ENCODE results near the gene C10orf53.

C10orf53 gene

DNA sequence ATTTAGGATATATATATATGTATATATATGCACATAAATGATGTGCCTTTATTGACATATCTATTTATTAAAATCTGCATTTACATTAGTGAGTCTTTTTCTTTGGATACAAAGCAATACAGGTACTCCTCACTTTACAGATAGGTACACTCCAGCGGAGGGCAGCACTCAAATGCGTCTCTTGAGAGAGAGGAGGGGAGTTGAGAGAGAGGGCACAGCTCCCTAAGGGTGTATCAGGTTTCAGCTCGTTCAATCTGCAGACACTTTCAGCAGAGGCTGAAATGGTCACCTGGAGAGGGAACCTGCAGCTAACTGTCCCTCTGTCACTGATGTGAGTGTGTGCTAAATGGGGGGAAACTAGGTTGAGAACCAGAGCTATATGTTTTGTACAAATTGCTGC is 21.5 kb downstream of the C10orf53 start:
- TF ChIP-seq ISL1 (CRISPR knock-in tag; IDR thresholded peaks at IDR 0.05): no peak
- no peak for TF ChIP-seq OSR1 (CRISPR knock-in tag; IDR thresholded peaks at IDR 0.05)
- ATAC-seq: peak; percentile 41; the same call in 1 of the 3 replicates

DNA sequence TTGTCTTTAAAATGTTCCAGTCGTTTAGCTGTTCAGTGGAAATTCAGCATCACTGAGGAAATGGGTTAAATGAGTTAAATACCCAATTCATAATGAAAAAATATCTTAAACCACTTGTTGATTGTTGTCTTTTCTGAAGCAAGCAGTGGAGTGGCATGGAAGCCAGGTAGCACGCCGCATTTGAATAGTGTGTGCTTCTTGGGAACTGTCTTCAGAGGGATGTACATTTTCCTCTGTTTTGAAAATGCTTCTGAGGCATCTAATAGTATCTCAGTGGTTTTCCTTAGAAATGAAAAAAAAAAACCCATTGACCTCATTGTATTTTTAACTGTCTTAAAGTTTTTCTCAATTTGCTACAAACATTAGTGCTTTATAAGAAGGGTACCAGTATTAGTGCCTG is 28.1 kb downstream of the C10orf53 start:
- TF ChIP-seq CREB5 (CRISPR knock-in tag; IDR thresholded peaks at IDR 0.05; ENCODE audit: low read depth) (no peak), BACH2 (CRISPR knock-in tag; IDR thresholded peaks at IDR 0.05; ENCODE audit: borderline replicate concordance) (no peak), ISL1 (CRISPR knock-in tag; IDR thresholded peaks at IDR 0.05) (no peak), PPARA (CRISPR knock-in tag; IDR thresholded peaks at IDR 0.05; ENCODE audit: borderline replicate concordance) (no peak), ZC3H10 (CRISPR knock-in tag; IDR thresholded peaks at IDR 0.05) (no peak), SNAI2 (CRISPR knock-in tag; IDR thresholded peaks at IDR 0.05) (no peak), RARB (CRISPR knock-in tag; IDR thresholded peaks at IDR 0.05) (no peak), GLIS3 (CRISPR knock-in tag; IDR thresholded peaks at IDR 0.05) (no peak)
- TF ChIP-seq, protein P1, sequence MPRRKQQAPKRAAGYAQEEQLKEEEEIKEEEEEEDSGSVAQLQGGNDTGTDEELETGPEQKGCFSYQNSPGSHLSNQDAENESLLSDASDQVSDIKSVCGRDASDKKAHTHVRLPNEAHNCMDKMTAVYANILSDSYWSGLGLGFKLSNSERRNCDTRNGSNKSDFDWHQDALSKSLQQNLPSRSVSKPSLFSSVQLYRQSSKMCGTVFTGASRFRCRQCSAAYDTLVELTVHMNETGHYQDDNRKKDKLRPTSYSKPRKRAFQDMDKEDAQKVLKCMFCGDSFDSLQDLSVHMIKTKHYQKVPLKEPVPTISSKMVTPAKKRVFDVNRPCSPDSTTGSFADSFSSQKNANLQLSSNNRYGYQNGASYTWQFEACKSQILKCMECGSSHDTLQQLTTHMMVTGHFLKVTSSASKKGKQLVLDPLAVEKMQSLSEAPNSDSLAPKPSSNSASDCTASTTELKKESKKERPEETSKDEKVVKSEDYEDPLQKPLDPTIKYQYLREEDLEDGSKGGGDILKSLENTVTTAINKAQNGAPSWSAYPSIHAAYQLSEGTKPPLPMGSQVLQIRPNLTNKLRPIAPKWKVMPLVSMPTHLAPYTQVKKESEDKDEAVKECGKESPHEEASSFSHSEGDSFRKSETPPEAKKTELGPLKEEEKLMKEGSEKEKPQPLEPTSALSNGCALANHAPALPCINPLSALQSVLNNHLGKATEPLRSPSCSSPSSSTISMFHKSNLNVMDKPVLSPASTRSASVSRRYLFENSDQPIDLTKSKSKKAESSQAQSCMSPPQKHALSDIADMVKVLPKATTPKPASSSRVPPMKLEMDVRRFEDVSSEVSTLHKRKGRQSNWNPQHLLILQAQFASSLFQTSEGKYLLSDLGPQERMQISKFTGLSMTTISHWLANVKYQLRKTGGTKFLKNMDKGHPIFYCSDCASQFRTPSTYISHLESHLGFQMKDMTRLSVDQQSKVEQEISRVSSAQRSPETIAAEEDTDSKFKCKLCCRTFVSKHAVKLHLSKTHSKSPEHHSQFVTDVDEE (CRISPR knock-in tag; IDR thresholded peaks at IDR 0.05): no peak
- ATAC-seq: no peak

- TF ChIP-seq ZFP3 (CRISPR knock-in tag; IDR thresholded peaks at IDR 0.05): no peak
- TF ChIP-seq BACH2 (CRISPR knock-in tag; IDR thresholded peaks at IDR 0.05; ENCODE audit: borderline replicate concordance): no peak
- no peak for TF ChIP-seq CSDC2 (CRISPR knock-in tag; IDR thresholded peaks at IDR 0.05)
- no peak for ATAC-seq
Measured at GRCh38 chr10:49709934-49710333, 30.5 kb downstream of the C10orf53 start.

DNA sequence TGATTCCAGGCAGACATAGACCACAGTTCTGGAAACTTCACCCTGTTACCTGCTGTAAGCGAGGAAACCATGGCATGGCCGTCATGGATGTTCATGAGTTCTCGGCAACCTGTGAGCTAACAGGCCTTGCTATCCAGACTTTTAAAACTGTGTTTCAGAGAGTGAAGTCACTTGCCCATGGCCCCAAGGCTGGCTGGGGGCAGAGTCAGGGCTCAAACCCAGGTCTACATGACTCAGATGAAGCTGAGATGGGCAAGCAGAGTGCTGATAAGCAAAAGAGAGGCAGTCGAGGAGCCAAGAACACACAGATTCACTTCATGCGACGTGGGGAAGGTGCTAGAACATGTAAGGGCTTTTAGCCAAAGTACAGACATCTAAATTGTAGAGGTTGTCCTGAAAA is 31.5 kb downstream of the C10orf53 start:
- TF ChIP-seq OSR1 (CRISPR knock-in tag; IDR thresholded peaks at IDR 0.05): no peak
- TF ChIP-seq TCF4 (CRISPR knock-in tag; IDR thresholded peaks at IDR 0.05; ENCODE audit: borderline replicate concordance): no peak
- TF ChIP-seq CSRNP3 (CRISPR knock-in tag; IDR thresholded peaks at IDR 0.05): no peak
- TF ChIP-seq ZFP3 (CRISPR knock-in tag; IDR thresholded peaks at IDR 0.05): no peak
- TF ChIP-seq ZFP30 (CRISPR knock-in tag; IDR thresholded peaks at IDR 0.05): no peak
- no peak for TF ChIP-seq GLIS3 (CRISPR knock-in tag; IDR thresholded peaks at IDR 0.05)
- no peak for TF ChIP-seq ZNF565 (CRISPR knock-in tag; conservative IDR thresholded peaks at IDR 0.05; ENCODE audit: low read depth)
- no peak for ATAC-seq

DNA sequence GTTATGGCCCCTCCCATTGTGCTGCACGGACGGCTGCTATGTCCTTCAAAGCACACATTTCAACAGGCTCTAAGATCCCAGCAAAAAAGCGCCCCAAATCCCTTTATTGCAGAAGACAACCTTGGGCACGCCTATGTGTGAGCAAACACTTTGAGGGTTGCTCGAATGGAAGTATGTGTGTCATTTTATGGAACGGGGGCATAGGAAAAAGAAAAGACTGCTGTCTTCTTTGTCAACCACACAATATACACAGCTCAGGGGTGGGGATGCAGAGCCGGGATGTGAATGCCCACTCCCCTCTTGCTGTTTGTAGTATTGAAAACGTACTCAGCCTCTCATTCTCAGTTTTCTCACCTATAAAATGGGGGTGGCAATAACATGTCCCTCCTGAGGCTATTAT is 32.0 kb downstream of the C10orf53 start:
- no peak for TF ChIP-seq TOX (CRISPR knock-in tag; IDR thresholded peaks at IDR 0.05; ENCODE audit: borderline replicate concordance)
- TF ChIP-seq ZFP3 (CRISPR knock-in tag; IDR thresholded peaks at IDR 0.05): no peak
- no peak for ATAC-seq

DNA sequence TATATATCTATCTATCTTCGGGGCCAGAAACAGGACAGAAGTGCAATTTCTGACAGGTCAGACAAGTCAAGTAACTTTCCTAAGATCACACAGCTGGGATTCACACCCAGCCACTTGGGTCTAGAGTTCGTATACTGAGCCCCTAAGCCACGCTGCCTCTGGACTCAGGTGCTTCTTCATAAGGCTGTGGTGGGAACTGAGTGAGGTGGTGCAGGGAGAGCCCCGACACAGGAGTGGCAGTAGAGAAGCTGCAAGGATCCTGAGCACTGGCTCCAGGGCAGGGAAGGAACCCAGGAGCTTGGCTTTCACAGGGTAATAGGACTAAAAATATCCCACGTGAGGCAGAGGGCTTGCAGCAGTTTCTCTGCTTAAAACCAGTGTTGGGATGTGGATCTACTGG is 33.8 kb downstream of the C10orf53 start:
- ATAC-seq: no peak
- no peak for TF ChIP-seq CSRNP3 (CRISPR knock-in tag; IDR thresholded peaks at IDR 0.05)
- TF ChIP-seq GLIS3 (CRISPR knock-in tag; IDR thresholded peaks at IDR 0.05): no peak
- no peak for TF ChIP-seq ZC3H10 (CRISPR knock-in tag; IDR thresholded peaks at IDR 0.05)
- TF ChIP-seq CREB5 (CRISPR knock-in tag; IDR thresholded peaks at IDR 0.05; ENCODE audit: low read depth): no peak
- TF ChIP-seq, protein P1 (CRISPR knock-in tag; IDR thresholded peaks at IDR 0.05): no peak
- no peak for TF ChIP-seq ZNF70 (CRISPR knock-in tag; IDR thresholded peaks at IDR 0.05)
- TF ChIP-seq ESRRG (CRISPR knock-in tag; IDR thresholded peaks at IDR 0.05): no peak
- TF ChIP-seq POU6F1 (CRISPR knock-in tag; IDR thresholded peaks at IDR 0.05; ENCODE audit: borderline replicate concordance, low read depth): no peak
- no peak for TF ChIP-seq PPARA (CRISPR knock-in tag; IDR thresholded peaks at IDR 0.05; ENCODE audit: borderline replicate concordance)
- no peak for TF ChIP-seq BACH2 (CRISPR knock-in tag; IDR thresholded peaks at IDR 0.05; ENCODE audit: borderline replicate concordance)
